Mesendoderm (in vitro differentiated cells): Measurements from ENCODE around the gene OSBPL10.
A peak's percentile ranks its signal among the peaks of the same experiment; 100 is the strongest.

ENCODE experiments used
- DNase-seq: peaks from one replicate; pipeline ENCODE4 v3.0.0; 2013
- H2AK5ac ChIP-seq: 2 replicates; pipeline ENCODE4 v1.6.1; 2013; ENCODE audit warnings: low read length, inconsistent platforms
- H2BK120ac ChIP-seq: 2 replicates; pipeline ENCODE4 v1.6.1; 2013; ENCODE audit warnings: low read depth, mild to moderate bottlenecking, low read length, moderate library complexity, mixed read lengths
- H2BK15ac ChIP-seq: replicated peaks from 2 replicates; pipeline ENCODE4 v1.6.1; 2013; ENCODE audit warnings: low read depth, mild to moderate bottlenecking, moderate library complexity
- H2BK5ac ChIP-seq: 2 replicates; pipeline ENCODE4 v1.6.1; 2013; ENCODE audit warnings: low read length, inconsistent platforms
- H3K18ac ChIP-seq: 2 replicates; pipeline ENCODE4 v1.6.1; 2013; ENCODE audit warnings: mild to moderate bottlenecking, low read length, mixed read lengths
- H3K23ac ChIP-seq: one replicate; pipeline ENCODE4 v1.6.1; 2013; ENCODE audit warnings: low read length
- H3K27ac ChIP-seq: 2 replicates; pipeline ENCODE4 v1.5.1; 2013; ENCODE audit warnings: low read depth, mild to moderate bottlenecking, inconsistent platforms, low read length, moderate library complexity
- H3K27me3 ChIP-seq: 2 replicates; pipeline ENCODE4 v1.6.1; 2013; ENCODE audit warnings: low read length, control low read depth, mild to moderate bottlenecking, inconsistent platforms; ENCODE audit not compliant: insufficient read depth, poor library complexity
- H3K36me3 ChIP-seq: 2 replicates; pipeline ENCODE4 v1.6.1; 2013; ENCODE audit warnings: low read length, inconsistent platforms; ENCODE audit not compliant: control insufficient read depth, insufficient read depth
- H3K4ac ChIP-seq: one replicate; pipeline ENCODE4 v1.6.1; 2013; ENCODE audit warnings: low read depth, mild to moderate bottlenecking, low read length, moderate library complexity
- H3K4me1 ChIP-seq: 2 replicates; pipeline ENCODE4 v1.6.1; 2013; ENCODE audit warnings: low read depth, low read length, inconsistent platforms; ENCODE audit not compliant: control insufficient read depth
- H3K4me2 ChIP-seq: 2 replicates; pipeline ENCODE4 v1.6.1; 2013; ENCODE audit warnings: low read length
- H3K4me3 ChIP-seq: 2 replicates; pipeline ENCODE4 v1.5.1; 2013; ENCODE audit warnings: mild to moderate bottlenecking, low read length
- H3K56ac ChIP-seq: one replicate; pipeline ENCODE4 v1.6.1; 2013; ENCODE audit warnings: low read length
- H3K79me1 ChIP-seq: 2 replicates; pipeline ENCODE4 v1.6.1; 2013; ENCODE audit warnings: low read length, inconsistent platforms
- H3K79me2 ChIP-seq: 2 replicates; pipeline ENCODE4 v1.6.1; 2013; ENCODE audit warnings: mild to moderate bottlenecking, low read length; ENCODE audit not compliant: control insufficient read depth, insufficient read depth
- H3K9ac ChIP-seq: 2 replicates; pipeline ENCODE4 v1.6.1; 2013; ENCODE audit warnings: low read length, inconsistent platforms
- H4K5ac ChIP-seq: one replicate; pipeline ENCODE4 v1.6.1; 2013; ENCODE audit warnings: low read length
- H4K8ac ChIP-seq: one replicate; pipeline ENCODE4 v1.6.1; 2013; ENCODE audit warnings: low read depth, mild to moderate bottlenecking, control low read depth, low read length, moderate library complexity
- WGBS: extraction: QIAGEN DNeasy Blood & Tissue Kit; methylation state at CpG from one replicate; pipeline ENCODE4 v1.1.7; 2013; ENCODE audit warnings: low lambda C conversion rate, missing lambda C conversion rate; ENCODE audit not compliant: insufficient coverage; ENCODE audit errors: extremely low coverage; 5-methylcytosine and 5-hydroxymethylcytosine counted together

Gene OSBPL10

DNA sequence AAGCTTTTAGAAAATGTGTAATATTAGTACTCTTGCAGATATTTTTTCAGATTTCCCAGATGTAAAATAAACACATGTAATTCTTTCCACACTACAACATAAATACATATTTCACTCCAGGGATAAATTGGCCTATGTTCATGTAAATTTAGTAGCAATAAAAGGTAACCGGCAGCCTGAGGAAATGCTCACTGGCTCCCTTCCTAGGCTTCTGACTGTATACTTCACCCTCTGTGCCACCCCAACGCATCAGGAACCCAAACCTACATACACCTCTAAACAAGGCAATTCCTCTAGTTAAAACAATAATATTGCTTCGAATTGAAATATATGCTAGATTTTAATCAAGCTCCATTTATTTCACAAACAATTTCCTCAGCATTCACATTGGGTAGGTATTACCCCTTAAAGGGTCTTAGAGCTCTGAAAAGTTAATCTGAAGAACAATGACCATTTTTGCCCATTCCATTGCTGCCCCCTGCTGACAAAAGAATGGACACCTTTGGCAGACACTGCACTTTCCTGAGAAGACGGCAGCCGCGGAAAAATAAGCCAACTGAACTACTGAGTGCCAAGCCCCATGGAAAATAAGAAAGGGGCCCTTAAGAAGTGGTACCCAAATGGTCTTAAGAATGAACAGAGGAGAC lies 212.5 kb downstream of the OSBPL10 start:
- no peak overlapping the region for H3K18ac ChIP-seq
- H3K27ac ChIP-seq, result no peak overlapping the region
- no peak overlapping the region for H2BK15ac ChIP-seq
- no peak overlapping the region for H3K4ac ChIP-seq
- H3K79me2 ChIP-seq, result no peaks in the 10 kb centered on the region
- H2BK5ac ChIP-seq, result no peak overlapping the region
- H2BK120ac ChIP-seq, result no peak overlapping the region
- H3K36me3 ChIP-seq, result no peaks in the 10 kb centered on the region
- H3K4me3 ChIP-seq, result no peak overlapping the region
- WGBS, result 100% methylated on average over 1 of the region's 6 CpGs
- no peaks in the 10 kb centered on the region for H3K27me3 ChIP-seq
- H3K4me1 ChIP-seq, result no peaks in the 10 kb centered on the region
- peak; percentile 78 for DNase-seq
- H3K9ac ChIP-seq, result no peak overlapping the region
- H4K8ac ChIP-seq, result no peak overlapping the region
- H3K23ac ChIP-seq, result no peak overlapping the region
- no peak overlapping the region for H3K4me2 ChIP-seq
- H2AK5ac ChIP-seq, result no peak overlapping the region
- no peaks in the 10 kb centered on the region for H3K79me1 ChIP-seq
- H3K56ac ChIP-seq, result no peak overlapping the region
- H4K5ac ChIP-seq, result no peak overlapping the region

DNA sequence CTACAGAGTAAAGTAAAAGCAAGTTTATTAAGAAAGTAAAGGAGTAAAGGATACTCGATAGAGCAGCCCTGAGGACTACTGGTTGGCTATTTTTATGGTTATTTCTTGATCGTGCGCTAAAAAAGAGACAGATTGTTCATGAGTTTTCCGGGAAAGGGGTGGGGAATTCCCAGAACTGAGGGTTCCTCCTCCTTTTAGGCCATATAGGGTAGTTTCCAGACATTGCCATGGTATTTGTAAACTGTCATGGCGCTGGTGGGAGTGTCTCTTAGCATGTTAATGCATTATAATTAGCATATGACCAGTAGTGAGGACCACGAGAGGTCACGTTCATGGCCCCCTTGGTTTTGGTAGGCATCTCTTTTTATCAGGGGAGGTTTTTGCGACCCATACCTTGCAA lies 213.1 kb downstream of the OSBPL10 start:
- no peak for DNase-seq

DNA sequence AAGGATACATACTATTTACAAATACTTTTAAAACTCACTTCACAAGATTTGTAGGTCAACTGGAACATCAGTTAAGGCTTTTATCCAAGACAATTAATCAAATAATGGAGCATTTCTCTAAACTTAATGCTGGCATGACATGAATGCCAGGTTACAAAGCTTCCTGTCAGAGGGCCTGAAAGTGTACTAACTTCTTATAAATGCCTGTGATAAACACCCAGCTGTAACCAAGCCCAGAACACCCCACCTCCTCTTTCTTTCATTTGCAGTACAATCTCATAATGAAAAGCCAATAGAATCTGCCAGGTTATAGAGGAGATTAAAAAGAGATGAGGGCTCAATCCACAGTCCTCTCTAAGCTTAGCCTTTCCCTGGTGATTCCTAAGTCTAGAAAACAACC lies 214.4 kb downstream of the OSBPL10 start:
- Histone ChIP-seq H3K4me2 (no peak overlapping the region), H3K27me3 (no peaks in the 10 kb centered on the region), H3K18ac (no peak overlapping the region), H3K36me3 (no peaks in the 10 kb centered on the region), H3K56ac (no peak overlapping the region), H3K27ac (no peak overlapping the region), H2BK15ac (no peak overlapping the region), H2BK5ac (no peak overlapping the region), H4K5ac (no peak overlapping the region), H3K4me3 (no peak overlapping the region), H3K79me1 (no peaks in the 10 kb centered on the region), H3K4ac (no peak overlapping the region), H3K23ac (no peak overlapping the region), H3K9ac (no peak overlapping the region), H3K79me2 (no peaks in the 10 kb centered on the region), H3K4me1 (no peaks in the 10 kb centered on the region), H2BK120ac (no peak overlapping the region), H2AK5ac (no peak overlapping the region), H4K8ac (no peak overlapping the region)
- no peak for DNase-seq

More for the DNA sequence above, 213.1 kb downstream of the OSBPL10 start:
- Histone ChIP-seq H3K4ac (no peak overlapping the region), H3K36me3 (no peaks in the 10 kb centered on the region), H3K79me2 (no peaks in the 10 kb centered on the region), H3K18ac (peak overlapping the region; percentile 3), H3K23ac (no peak overlapping the region), H2AK5ac (no peak overlapping the region), H4K8ac (no peak overlapping the region), H3K27ac (no peak overlapping the region), H3K4me2 (no peak overlapping the region), H3K56ac (no peak overlapping the region), H3K79me1 (no peaks in the 10 kb centered on the region), H3K9ac (no peak overlapping the region), H2BK15ac (no peak overlapping the region), H3K4me3 (no peak overlapping the region), H4K5ac (no peak overlapping the region), H3K27me3 (no peaks in the 10 kb centered on the region), H3K4me1 (no peaks in the 10 kb centered on the region), H2BK120ac (no peak overlapping the region), H2BK5ac (no peak overlapping the region)
- WGBS, result no CpG with 5 or more reads among the region's 8 CpGs

DNA sequence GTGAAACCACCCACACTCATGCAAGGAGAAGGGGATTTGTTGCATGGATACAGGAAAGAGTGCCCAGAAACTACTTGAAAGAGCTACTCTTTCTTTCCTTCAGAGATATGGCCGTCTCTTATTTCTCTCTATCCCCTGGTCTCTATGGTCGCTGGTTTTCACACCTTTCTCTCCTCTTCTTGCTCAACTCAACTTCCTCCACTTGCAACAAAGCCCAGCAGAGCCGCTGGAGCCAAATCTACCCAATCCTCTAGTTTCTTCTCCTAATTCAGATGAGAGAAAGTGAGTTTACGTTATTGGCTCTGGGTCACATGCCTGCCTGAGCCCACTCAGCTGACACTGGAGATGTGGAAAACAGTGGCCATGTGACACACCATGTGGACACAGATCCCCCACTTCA lies 215.2 kb downstream of the OSBPL10 start:
- Histone ChIP-seq H3K4me1 (no peaks in the 10 kb centered on the region), H3K23ac (no peak overlapping the region), H4K5ac (no peak overlapping the region), H3K56ac (no peak overlapping the region), H3K4me2 (no peak overlapping the region), H3K27ac (no peak overlapping the region), H3K4me3 (no peak overlapping the region), H3K27me3 (no peaks in the 10 kb centered on the region), H3K4ac (no peak overlapping the region), H2BK5ac (no peak overlapping the region), H2BK15ac (no peak overlapping the region), H2BK120ac (no peak overlapping the region), H3K79me2 (no peaks in the 10 kb centered on the region), H3K18ac (peak overlapping the region; percentile 47), H3K36me3 (no peaks in the 10 kb centered on the region), H4K8ac (no peak overlapping the region), H3K9ac (no peak overlapping the region), H3K79me1 (no peaks in the 10 kb centered on the region), H2AK5ac (no peak overlapping the region)
- no CpG with 5 or more reads among the region's 4 CpGs for WGBS
- no peak for DNase-seq

DNA sequence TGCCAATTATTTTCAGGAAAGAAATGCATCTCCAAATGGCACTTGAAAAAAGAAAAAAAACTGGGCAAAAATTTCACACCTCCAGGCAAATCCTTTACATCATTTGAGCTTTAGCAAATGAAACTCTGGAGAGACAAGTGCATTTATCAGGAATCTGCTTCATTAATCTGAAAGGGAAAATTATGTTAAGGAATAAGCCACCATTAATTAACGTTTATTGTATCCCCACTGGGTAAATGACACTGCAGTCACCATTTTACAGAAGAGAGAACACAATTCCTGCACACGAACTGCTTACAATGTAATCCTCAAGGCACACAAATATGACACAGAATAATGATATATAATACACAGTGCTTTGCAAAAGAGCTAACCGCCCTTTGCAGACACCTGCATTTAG lies 217.3 kb downstream of the OSBPL10 start:
- Histone ChIP-seq H2BK120ac (no peak overlapping the region), H3K27me3 (no peaks in the 10 kb centered on the region), H3K79me2 (no peaks in the 10 kb centered on the region), H3K27ac (no peak overlapping the region), H3K18ac (no peak overlapping the region), H3K23ac (no peak overlapping the region), H3K79me1 (no peaks in the 10 kb centered on the region), H2BK5ac (no peak overlapping the region), H2AK5ac (no peak overlapping the region), H3K4me3 (no peak overlapping the region), H3K4me1 (no peaks in the 10 kb centered on the region), H3K4ac (no peak overlapping the region), H2BK15ac (no peak overlapping the region), H4K5ac (no peak overlapping the region), H3K9ac (no peak overlapping the region), H3K36me3 (no peaks in the 10 kb centered on the region), H3K56ac (no peak overlapping the region), H4K8ac (no peak overlapping the region), H3K4me2 (no peak overlapping the region)
- DNase-seq, result no peak
- no CpG with 5 or more reads among the region's 3 CpGs for WGBS

DNA sequence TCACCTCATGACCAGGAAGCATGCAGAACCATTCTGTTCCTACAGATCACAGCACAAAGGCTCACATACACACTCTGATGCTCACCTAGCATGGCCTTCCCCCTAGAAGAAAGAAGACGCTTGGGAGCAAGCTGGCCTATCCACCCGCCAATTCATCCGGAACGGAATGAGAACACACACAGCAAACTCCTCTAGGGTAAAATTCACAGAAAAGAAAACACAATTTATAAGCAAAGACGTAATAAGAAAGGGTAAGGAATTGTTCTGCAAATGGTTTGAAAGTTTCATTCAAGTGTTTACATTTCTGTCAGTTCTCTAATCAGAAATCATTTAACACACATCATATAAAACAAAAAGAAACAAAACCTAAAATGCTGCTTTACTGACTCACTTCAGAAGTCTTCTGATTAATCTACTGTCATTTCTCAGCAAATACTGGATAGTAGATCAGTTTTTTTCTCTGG lies 218.1 kb downstream of the OSBPL10 start:
- Histone ChIP-seq H3K4me3 (no peak overlapping the region), H3K27me3 (no peaks in the 10 kb centered on the region), H3K4me1 (no peaks in the 10 kb centered on the region), H4K8ac (no peak overlapping the region), H3K56ac (peak overlapping the region; percentile 54), H3K23ac (no peak overlapping the region), H3K4ac (no peak overlapping the region), H2AK5ac (no peak overlapping the region), H3K27ac (no peak overlapping the region), H3K79me1 (no peaks in the 10 kb centered on the region), H2BK120ac (no peak overlapping the region), H3K36me3 (no peaks in the 10 kb centered on the region), H4K5ac (no peak overlapping the region), H3K18ac (no peak overlapping the region), H2BK15ac (no peak overlapping the region), H3K9ac (no peak overlapping the region), H3K79me2 (no peaks in the 10 kb centered on the region), H2BK5ac (no peak overlapping the region), H3K4me2 (no peak overlapping the region)
- no CpG with 5 or more reads among the region's 5 CpGs for WGBS
- no peak for DNase-seq
